CD14-positive monocyte (primary cell): ENCODE measurements around the gene GMDS. TPM values are rescaled to one million over a fixed set of nuclear protein-coding genes. Genes with fewer than 3 reads are reported as not detected.

Experiments
- DNase-seq, 3 donors: peaks; one replicate each; pipeline ENCODE4 v3.0.0-alpha.2; 2011 to 2022
- H2AFZ ChIP-seq: 2 replicates; pipeline ENCODE4 v1.6.0; 2012; ENCODE audit warnings: mild to moderate bottlenecking, low read depth, low read length, inconsistent platforms; ENCODE audit not compliant: insufficient read depth, poor library complexity, severe bottlenecking
- H3K27ac ChIP-seq, 2 donors: 1 replicate in 1 of 2; 2 replicates in 1 of 2; pipeline ENCODE4 v1.5.1; 2012 to 2013; ENCODE audit warnings: low read length in 2 of 2, control low read depth in 1 of 2, inconsistent platforms in 1 of 2, low read depth in 1 of 2, mild to moderate bottlenecking in 1 of 2
- H3K27me3 ChIP-seq, 2 donors: one replicate each; pipeline versions ENCODE4 v1.6.0 to v1.6.1; 2011 to 2013; ENCODE audit warnings: low read length in 2 of 2; ENCODE audit not compliant: control insufficient read depth in 2 of 2, insufficient read depth in 2 of 2
- H3K36me3 ChIP-seq, 2 donors: replicated peaks in 1 of 2; 1 replicate in 1 of 2; 2 replicates in 1 of 2; pipeline versions ENCODE4 v1.5.1 to v1.6.1; 2012 to 2013; ENCODE audit warnings: low read length in 2 of 2, control low read depth in 1 of 2, inconsistent platforms in 1 of 2, mild to moderate bottlenecking in 1 of 2; ENCODE audit not compliant: insufficient read depth in 2 of 2, control insufficient read depth in 1 of 2
- H3K4me1 ChIP-seq, 2 donors: 1 replicate in 1 of 2; 2 replicates in 1 of 2; pipeline versions ENCODE4 v1.5.1 to v1.6.1; 2012 to 2013; ENCODE audit warnings: low read length in 2 of 2, control low read depth in 1 of 2, inconsistent platforms in 1 of 2, mild to moderate bottlenecking in 1 of 2, moderate library complexity in 1 of 2; ENCODE audit not compliant: insufficient read depth in 2 of 2, control insufficient read depth in 1 of 2
- H3K4me2 ChIP-seq: replicated peaks from 2 replicates; pipeline ENCODE3; 2012; ENCODE audit warnings: low read length, moderate library complexity, mild to moderate bottlenecking; ENCODE audit not compliant: poor library complexity, severe bottlenecking; ENCODE audit errors: extremely low read depth
- H3K4me3 ChIP-seq, 3 experiments: fragments of 200-600 bp in 1 of 3; sonication (generic) in 1 of 3; replicated peaks in 1 of 3; 1 replicate in 2 of 3; 2 replicates in 1 of 3; pipeline ENCODE4 v1.5.1; 2011 to 2013; ENCODE audit warnings: low read length in 3 of 3, mild to moderate bottlenecking in 3 of 3, control low read depth in 2 of 3, low read depth in 2 of 3, inconsistent platforms in 1 of 3, moderate library complexity in 1 of 3
- H3K79me2 ChIP-seq: 2 replicates; pipeline ENCODE4 v1.6.0; 2012; ENCODE audit warnings: mild to moderate bottlenecking, control low read depth, inconsistent platforms, low read length, moderate library complexity; ENCODE audit not compliant: insufficient read depth
- H3K9ac ChIP-seq: 2 replicates; pipeline ENCODE4 v1.6.0; 2017; ENCODE audit warnings: low read length, mild to moderate bottlenecking; ENCODE audit not compliant: insufficient read depth, poor library complexity, severe bottlenecking
- H3K9me3 ChIP-seq, 2 donors: replicated peaks in 1 of 2; 1 replicate in 1 of 2; 2 replicates in 1 of 2; pipeline versions ENCODE4 v1.5.1 to v1.6.1; 2012 to 2013; ENCODE audit warnings: low read length in 2 of 2, control low read depth in 1 of 2; ENCODE audit not compliant: control insufficient read depth in 1 of 2, insufficient read depth in 1 of 2
- H4K20me1 ChIP-seq: 2 replicates; pipeline ENCODE4 v1.6.0; 2012; ENCODE audit warnings: mild to moderate bottlenecking, low read length, control low read depth, moderate library complexity; ENCODE audit not compliant: insufficient read depth
- H3K27ac Mint-ChIP-seq, 7 donors: one replicate each; pipeline ENCODE4 v1.8.0; 2020; ENCODE audit warnings: mild to moderate bottlenecking in 7 of 7, mixed read lengths in 7 of 7, moderate library complexity in 6 of 7, inconsistent platforms in 2 of 7
- H3K27me3 Mint-ChIP-seq, 3 donors: one replicate each; pipeline ENCODE4 v1.8.0; 2021 to 2022; ENCODE audit warnings: low read depth in 3 of 3, mild to moderate bottlenecking in 3 of 3, mixed read lengths in 3 of 3, moderate library complexity in 3 of 3, inconsistent platforms in 1 of 3
- H3K36me3 Mint-ChIP-seq, 2 donors: one replicate each; pipeline ENCODE4 v1.8.0; 2020; ENCODE audit warnings: mixed read lengths in 2 of 2, inconsistent platforms in 1 of 2, mild to moderate bottlenecking in 1 of 2
- H3K4me1 Mint-ChIP-seq: one replicate; pipeline ENCODE4 v1.8.0; 2020; ENCODE audit warnings: mild to moderate bottlenecking, mixed read lengths
- H3K4me3 Mint-ChIP-seq, 2 donors: one replicate each; pipeline ENCODE4 v1.8.0; 2020; ENCODE audit warnings: mild to moderate bottlenecking in 2 of 2, mixed read lengths in 2 of 2, moderate library complexity in 1 of 2
- H3K9me3 Mint-ChIP-seq, 7 donors: one replicate each; pipeline ENCODE4 v1.8.0; 2020 to 2022; ENCODE audit warnings: mixed read lengths in 7 of 7, mild to moderate bottlenecking in 6 of 7, moderate library complexity in 6 of 7, inconsistent platforms in 2 of 7
- WGBS: methylation state at CpG from one replicate; pipeline ENCODE4 v1.1.5; 2013; ENCODE audit warnings: missing lambda C conversion rate; ENCODE audit not compliant: insufficient coverage; 5-methylcytosine and 5-hydroxymethylcytosine counted together
- intact Hi-C, 2 donors: fragments of 100-400 bp; cut with micrococcal nuclease; formaldehyde crosslinking; loops; one replicate each; pipeline versions ENCODE4 v1.15.0 to v1.15.1; 2023
- polyA plus RNA-seq, 3 donors: library from polyadenylated mRNA; depleted of rRNA in 1 of 3; unstranded in 2 of 3; stranded (reverse) in 1 of 3; fragments of 300-500 nt in 2 of 3; fragments of >200 nt in 1 of 3; fragmentation: Illumina TruSeq in 2 of 3; gene quantifications; 1 replicate in 2 of 3; 2 replicates in 1 of 3; pipeline ENCODE4 v1.2.3, GENCODE V29; 2012 to 2021
- TF ChIP-seq, protein P1 (sequence below): fragments of 200-600 bp; IDR thresholded peaks from one replicate; pipeline ENCODE4 v1.8.0; 2022; ENCODE audit warnings: antibody characterized with exemption, mild to moderate bottlenecking

The GMDS gene
- polyA plus RNA-seq, 3 donors = 10.5 to 19.9 (median 17.6) TPM

DNA sequence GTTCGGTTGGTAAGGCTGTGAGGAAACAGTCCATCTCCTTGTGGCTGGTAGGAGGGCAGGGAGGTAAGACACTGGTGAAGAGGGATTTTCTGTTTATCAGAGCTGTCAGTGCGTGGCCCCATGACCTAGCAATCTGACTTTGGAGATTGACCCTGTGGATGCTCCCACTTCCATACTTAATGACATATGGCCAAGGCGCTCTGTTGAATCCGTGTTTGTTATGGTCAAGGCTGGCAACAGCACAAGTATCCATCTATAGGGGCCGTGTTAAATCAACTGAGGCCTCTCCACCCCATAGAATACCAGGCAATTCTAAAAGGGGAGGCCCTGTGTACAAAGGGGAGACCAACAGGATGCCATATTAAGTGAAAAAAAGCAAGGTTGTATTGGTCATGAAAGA is 661.3 kb downstream of the GMDS start:
- Histone ChIP-seq H3K27me3 (no peaks in the 10 kb centered on the region), H3K9me3 (no peaks in the 10 kb centered on the region), H3K4me3 (no peak overlapping the region), H3K27ac (no peak overlapping the region), H3K9ac (no peak overlapping the region), H2AFZ (no peak overlapping the region), H4K20me1 (no peaks in the 10 kb centered on the region), H3K4me2 (no peak overlapping the region), H3K4me1 (no peaks in the 10 kb centered on the region), H3K36me3 (no peaks in the 10 kb centered on the region), H3K79me2 (no peaks in the 10 kb centered on the region)
- Mint-ChIP-seq H3K4me1 (no peaks in the 10 kb centered on the region), H3K4me3 (no peak overlapping the region), H3K27me3 (peaks cover 4 to 9% (median 7%) of the 10 kb centered on the region in 3 donors), H3K36me3 (no peaks in the 10 kb centered on the region), H3K9me3 (peaks cover 0 to 4% (median 0%) of the 10 kb centered on the region in 7 donors), H3K27ac (no peak overlapping the region)
- 86% methylated on average over 1 of the region's 5 CpGs for WGBS
- TF ChIP-seq, protein P1, sequence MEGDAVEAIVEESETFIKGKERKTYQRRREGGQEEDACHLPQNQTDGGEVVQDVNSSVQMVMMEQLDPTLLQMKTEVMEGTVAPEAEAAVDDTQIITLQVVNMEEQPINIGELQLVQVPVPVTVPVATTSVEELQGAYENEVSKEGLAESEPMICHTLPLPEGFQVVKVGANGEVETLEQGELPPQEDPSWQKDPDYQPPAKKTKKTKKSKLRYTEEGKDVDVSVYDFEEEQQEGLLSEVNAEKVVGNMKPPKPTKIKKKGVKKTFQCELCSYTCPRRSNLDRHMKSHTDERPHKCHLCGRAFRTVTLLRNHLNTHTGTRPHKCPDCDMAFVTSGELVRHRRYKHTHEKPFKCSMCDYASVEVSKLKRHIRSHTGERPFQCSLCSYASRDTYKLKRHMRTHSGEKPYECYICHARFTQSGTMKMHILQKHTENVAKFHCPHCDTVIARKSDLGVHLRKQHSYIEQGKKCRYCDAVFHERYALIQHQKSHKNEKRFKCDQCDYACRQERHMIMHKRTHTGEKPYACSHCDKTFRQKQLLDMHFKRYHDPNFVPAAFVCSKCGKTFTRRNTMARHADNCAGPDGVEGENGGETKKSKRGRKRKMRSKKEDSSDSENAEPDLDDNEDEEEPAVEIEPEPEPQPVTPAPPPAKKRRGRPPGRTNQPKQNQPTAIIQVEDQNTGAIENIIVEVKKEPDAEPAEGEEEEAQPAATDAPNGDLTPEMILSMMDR = no peak
- DNase-seq = no peak
- intact Hi-C loops = no loop called here

DNA sequence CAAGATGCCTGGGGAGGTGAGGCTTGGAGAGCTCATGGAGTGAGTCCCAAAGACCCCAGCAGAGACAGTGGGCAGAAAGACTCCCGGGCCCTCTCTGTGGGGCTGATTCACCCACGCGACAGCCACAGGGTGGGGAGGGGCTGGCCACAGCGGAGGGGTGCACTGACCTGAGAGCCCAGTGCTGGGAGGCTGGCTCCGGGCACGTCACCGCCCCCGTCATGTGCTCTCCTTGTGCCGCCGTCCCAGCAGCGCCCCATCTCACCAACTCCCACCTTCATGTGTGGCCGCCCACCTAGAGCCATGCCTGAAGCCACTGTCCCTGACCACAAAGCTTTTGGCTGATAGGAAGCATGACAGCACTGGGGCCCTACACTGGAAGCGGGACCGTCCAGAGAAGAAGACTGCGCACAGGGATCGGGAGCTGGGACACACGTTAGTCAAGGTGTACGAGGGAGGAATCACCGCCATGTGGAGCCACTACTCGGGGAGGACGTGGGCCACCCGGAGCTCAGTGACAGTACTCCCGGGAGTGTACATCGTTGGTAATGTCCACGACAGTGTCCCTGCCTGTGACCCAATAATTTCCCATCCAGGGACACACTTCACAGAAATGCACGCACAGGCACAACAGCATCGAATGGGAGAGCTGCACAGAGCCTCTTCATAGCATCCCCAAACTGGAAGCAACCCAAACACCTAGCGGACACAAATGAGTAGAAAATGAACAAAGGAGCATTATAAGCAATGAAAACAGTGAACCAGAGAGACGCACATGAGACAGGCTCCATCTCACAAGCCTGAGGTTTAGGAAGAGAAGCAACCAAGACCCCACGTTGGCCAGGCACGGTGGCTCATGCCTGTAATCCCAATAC is 664.0 kb downstream of the GMDS start:
- WGBS = 92% methylated on average over 24 of the region's 31 CpGs
- no peaks in the 10 kb centered on the region for H4K20me1 ChIP-seq
- intact Hi-C loops = no loop called here
- no peak overlapping the region for H3K27ac ChIP-seq
- Mint-ChIP-seq H3K27me3 (peaks cover 2 to 11% (median 5%) of the 10 kb centered on the region in 3 donors), H3K27ac (peak overlapping the region in 2 of 7 donors; percentile 15 to 49), H3K4me3 (no peak overlapping the region), H3K4me1 (no peaks in the 10 kb centered on the region), H3K9me3 (peaks cover 0 to 4% (median 0%) of the 10 kb centered on the region in 7 donors), H3K36me3 (no peaks in the 10 kb centered on the region)
- H3K27me3 ChIP-seq = no peaks in the 10 kb centered on the region
- no peaks in the 10 kb centered on the region for H3K9me3 ChIP-seq
- H3K4me1 ChIP-seq = no peaks in the 10 kb centered on the region
- H3K79me2 ChIP-seq = no peaks in the 10 kb centered on the region
- H3K36me3 ChIP-seq = no peaks in the 10 kb centered on the region
- no peak for DNase-seq
- H3K4me2 ChIP-seq = no peak overlapping the region
- H3K4me3 ChIP-seq = no peak overlapping the region
- H2AFZ ChIP-seq = no peak overlapping the region
- TF ChIP-seq, protein P1 = no peak
- no peak overlapping the region for H3K9ac ChIP-seq
